ENCODE data around the gene PRSS37. TPM values are rescaled to one million over a fixed set of nuclear protein-coding genes. Genes with fewer than 3 reads are reported as not detected.

The PRSS37 gene
- total RNA-seq: not detected

DNA sequence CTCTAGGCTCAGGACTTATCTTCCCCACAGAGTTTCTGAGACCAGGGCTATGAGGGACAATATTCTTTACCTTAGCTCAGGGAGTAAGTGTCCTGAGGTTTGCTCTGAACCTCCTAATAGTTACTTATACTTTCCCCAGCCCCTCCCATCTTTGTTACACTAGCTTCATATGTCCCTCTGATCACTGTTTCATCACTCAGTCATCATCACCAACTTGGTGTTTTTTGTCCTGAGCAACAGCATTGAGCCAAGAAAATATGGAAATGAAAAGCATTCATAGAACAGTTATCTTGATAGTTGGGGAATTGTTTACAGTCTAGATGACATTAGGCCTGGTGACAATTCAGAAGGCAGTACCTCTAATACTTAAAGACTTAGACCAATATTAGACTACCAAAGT, at the start of gene PRSS37:
Gene PRSS37, minus strand, starts transcription at position 101 of the 400 bp plus-strand sequence. CDS start 436 bp downstream, outside the sequence.
- TF ChIP-seq, protein P1, sequence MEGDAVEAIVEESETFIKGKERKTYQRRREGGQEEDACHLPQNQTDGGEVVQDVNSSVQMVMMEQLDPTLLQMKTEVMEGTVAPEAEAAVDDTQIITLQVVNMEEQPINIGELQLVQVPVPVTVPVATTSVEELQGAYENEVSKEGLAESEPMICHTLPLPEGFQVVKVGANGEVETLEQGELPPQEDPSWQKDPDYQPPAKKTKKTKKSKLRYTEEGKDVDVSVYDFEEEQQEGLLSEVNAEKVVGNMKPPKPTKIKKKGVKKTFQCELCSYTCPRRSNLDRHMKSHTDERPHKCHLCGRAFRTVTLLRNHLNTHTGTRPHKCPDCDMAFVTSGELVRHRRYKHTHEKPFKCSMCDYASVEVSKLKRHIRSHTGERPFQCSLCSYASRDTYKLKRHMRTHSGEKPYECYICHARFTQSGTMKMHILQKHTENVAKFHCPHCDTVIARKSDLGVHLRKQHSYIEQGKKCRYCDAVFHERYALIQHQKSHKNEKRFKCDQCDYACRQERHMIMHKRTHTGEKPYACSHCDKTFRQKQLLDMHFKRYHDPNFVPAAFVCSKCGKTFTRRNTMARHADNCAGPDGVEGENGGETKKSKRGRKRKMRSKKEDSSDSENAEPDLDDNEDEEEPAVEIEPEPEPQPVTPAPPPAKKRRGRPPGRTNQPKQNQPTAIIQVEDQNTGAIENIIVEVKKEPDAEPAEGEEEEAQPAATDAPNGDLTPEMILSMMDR (IDR thresholded peaks at IDR 0.05; ENCODE audit: low read depth): no peak

GRCh38 chr7:141889321-141889720, 48.0 kb upstream of the PRSS37 start:
- TF ChIP-seq, protein P1 (IDR thresholded peaks at IDR 0.05; ENCODE audit: low read depth): no peak

DNA sequence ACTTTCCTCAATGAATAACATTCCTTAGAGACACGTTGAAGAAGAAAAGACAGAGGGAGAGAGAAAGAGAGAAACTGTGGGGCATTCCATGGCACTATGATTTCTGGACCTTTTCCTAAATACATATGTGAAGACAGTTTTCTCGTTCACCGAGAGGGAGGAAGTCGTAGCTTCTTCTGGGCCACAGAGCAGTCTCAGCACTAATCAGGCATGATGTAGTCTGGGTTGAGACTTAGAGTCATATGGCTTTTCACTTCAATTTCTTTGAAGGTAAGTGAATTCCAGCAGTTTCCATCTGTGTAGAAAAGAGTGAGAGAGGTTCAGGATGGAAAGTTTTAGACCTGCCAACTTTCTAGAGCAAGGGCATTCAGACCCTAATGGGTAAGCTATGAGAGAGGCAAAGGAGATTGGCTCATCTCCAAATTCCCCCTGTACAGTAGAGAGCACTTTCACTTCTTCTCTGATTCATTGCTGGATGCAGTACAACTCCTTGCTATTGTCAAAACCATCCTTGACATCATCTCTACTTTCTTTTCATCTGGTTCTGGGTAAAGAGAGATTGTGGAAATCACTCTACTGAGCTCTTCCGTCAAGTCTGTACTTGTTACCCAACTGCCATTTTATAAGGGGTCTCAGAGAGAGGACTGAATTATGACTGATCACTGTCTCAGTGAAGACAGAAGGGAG, 43.4 kb upstream of the PRSS37 start:
- TF ChIP-seq, protein P1 (IDR thresholded peaks at IDR 0.05; ENCODE audit: low read depth): no peak

DNA sequence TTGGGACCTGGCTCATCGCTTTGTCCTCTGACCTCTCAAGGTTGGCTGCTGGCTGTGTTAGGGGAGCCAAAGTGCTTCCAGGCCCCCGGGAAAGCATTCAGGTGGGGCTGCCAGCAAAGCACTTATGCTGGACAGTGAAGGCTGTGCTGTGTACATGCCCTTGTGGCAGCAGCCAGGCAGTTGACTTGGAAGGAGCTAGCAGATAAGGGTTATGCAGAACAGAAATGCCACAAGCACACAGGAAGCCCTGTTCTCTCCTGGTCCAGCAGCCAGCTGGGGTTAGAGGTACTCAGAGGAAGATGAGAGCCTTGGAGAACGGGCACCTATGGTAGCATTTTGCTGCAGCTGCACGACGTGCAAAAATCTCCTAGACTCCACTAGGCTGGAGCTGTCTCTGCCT, 39.7 kb upstream of the PRSS37 start:
- TF ChIP-seq, protein P1 (IDR thresholded peaks at IDR 0.05; ENCODE audit: low read depth): no peak

DNA sequence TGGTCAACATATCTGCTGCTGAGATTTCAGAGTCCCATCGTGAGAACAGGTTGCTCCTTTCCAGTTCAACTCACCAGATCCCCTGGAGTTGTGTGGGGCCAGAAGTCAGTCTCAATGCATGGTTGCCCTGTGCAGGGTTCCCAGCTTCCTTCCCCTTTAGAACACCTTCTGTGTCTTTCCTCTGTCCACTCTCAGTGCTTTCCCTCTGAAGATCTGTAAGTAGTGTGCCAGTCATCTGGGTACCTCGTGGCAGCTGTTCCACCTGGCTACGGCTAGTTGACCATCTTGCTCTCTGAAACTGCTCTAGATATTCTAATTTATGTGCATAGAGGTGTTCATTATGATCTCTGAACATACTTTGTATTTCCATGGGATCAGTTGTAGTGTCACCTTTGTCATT, 36.1 kb upstream of the PRSS37 start:
- TF ChIP-seq, protein P1 (IDR thresholded peaks at IDR 0.05; ENCODE audit: low read depth): no peak

DNA sequence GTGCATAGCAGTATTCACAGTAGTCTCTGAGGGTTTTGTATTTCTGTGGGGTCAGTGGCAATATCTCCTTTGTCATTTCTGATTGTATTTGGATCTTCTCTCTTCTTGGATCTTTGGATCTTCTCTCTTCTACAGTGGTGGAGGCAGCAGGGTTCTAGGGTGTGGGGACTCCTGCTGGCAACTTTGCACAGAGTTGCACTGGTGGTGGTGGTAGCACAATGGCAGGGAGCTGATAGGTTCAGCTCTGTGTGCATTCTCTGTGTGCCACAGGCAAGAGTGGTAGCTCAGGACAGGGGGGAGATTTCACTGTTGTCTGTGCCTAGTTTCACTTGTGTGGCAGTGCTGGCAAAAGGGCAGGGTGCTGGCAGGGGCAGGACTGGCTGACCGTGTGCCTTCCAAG, 35.1 kb upstream of the PRSS37 start:
- TF ChIP-seq, protein P1 (IDR thresholded peaks at IDR 0.05; ENCODE audit: low read depth): no peak

DNA sequence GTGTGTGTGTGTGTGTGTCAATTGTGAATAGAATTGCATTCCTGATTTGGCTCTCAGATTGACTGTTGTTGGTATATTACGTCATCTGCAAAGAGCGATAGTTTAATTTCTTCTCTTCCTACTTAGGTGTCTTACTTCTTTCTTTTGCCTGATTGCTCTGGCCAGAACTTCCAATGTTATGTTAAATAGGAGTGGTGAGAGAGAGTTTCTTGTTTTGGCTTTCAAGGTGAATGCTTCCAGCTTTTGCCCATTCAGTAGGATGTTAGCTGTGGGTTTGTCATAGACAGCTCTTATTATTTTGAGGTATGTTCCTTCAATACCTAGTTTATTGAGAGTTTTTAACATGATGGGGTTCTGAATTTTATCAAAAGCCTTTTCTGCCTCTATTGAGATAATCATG, 34.2 kb upstream of the PRSS37 start:
- TF ChIP-seq, protein P1 (IDR thresholded peaks at IDR 0.05; ENCODE audit: low read depth): no peak
